ENCODE data around the gene BRD7. TPM values are rescaled to one million over a fixed set of nuclear protein-coding genes. Genes with fewer than 3 reads are reported as not detected.

The BRD7 gene
- total RNA-seq, 1 donor from 2014 or later: 52.6 TPM

GRCh38 chr16:50390371-50390771 is 21.6 kb upstream of the BRD7 start:
- DNase-seq (ENCODE audit: low spot score): no peak

GRCh38 chr16:50389900-50390299 is 21.1 kb upstream of the BRD7 start:
- no peak for DNase-seq (ENCODE audit: low spot score)

GRCh38 chr16:50388496-50388895 is 19.7 kb upstream of the BRD7 start:
- DNase-seq (ENCODE audit: low spot score): no peak

DNA sequence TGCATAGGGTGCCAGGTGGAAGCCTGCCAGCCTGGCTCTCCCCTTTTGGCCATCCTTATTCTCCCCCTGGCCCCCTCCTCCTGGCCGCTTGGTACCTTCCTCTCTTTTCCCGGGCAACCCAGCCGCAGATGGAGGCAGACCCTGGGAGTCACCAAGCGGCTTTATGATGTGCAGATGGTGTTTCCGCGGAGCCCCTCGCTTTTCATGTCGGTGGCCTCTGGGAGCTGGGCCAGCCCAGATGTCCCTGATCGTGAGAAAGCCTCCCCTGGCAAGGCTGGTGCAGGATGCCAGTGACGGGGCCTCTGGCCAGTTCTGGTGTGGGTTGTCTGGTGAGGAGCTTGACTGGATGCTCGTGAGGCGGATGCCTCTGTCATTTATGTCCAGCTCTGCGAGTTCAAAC is 18.0 kb upstream of the BRD7 start:
- DNase-seq (ENCODE audit: low spot score): no peak

DNA sequence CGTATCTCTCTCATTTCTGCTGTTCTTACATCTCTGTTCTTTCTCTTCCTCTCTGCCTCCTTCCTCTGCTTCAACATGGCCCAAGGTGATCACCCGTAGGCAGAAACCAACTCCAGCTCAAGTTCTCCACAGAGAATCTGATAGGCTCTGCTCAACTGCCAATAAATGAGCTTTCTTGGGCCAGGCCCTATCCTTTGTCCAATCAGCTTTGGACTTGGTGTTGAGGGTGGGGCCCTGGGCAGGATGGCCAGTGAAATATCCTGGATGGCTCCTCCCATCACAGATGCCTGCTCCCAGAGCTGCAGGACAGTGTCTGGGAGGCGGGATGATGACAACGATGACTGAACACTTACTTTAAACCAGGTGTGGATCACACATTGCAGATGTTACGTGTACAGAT is 17.4 kb upstream of the BRD7 start:
- no peak for DNase-seq (ENCODE audit: low spot score)

DNA sequence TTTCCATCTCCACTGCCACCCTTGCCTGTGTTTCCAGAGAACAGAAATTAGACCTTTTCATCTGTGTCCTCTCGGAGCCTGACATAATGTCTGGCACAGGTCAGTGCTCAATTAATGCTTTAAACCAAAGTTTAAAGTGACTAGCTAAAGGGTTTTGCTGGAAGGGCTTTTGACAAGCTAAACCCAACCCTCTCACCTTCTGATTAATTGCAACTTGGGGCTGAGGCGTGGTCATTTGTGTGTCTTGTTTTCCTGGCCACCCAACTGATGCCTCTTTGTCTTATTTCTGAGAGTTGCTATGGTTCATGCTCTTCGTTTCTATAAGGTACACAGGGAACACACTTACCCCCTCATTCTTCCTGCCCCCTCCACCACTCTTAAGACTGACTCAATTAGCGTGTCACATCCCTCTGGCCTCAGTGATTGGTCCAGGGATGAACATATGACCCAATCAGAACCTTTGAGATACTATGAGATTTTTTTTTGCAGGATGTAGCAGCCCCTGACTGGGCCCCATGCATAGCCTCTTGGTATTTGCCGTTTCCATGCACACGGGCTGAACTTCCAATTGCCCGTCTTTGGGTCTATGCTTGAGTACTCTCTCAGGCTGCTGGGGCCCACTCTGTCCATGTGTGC is 15.8 kb upstream of the BRD7 start:
- no peak for DNase-seq (ENCODE audit: low spot score)

DNA sequence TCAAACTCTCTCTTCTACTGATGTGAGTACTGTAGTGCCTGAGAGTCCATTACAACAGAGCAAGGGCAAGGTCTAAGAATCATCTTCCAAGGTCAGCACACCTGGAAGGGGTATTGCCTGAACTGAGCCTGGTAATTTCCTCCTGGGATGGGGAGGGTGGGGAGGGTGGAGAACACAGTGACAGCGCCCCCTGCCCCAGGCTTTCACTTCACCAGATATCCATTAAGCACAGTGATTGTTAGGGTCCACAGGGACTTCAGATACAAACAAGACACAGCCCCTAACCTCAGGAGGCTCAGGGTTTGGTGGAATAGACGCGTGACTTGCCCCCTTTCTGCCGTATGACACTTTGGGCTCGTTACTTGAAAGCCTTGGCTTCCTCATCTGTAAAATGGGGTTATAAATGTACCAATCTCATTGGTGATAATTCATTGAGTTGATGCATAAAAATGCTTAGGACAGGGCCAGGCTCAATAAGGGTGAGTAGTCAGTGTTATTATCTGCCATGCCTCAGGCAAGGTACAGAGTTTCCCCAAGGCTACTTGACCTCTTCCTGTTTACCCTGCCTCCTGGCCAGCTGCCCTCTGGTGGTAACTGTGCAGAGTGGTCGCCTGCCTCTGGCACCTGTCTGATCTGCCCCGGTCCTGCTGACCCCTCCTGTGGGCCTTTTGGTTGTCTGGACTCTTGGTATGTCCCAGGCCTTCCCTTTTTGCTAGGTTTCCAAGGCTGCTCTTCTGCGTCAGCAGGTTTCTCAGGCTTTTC is 13.1 kb upstream of the BRD7 start:
- DNase-seq (ENCODE audit: low spot score): no peak

GRCh38 chr16:50378417-50378816 is 9.6 kb upstream of the BRD7 start:
- DNase-seq (ENCODE audit: low spot score): no peak

- DNase-seq (ENCODE audit: low spot score): no peak
These were observed 8.2 kb upstream of the BRD7 start for GRCh38 chr16:50377001-50377400.

DNA sequence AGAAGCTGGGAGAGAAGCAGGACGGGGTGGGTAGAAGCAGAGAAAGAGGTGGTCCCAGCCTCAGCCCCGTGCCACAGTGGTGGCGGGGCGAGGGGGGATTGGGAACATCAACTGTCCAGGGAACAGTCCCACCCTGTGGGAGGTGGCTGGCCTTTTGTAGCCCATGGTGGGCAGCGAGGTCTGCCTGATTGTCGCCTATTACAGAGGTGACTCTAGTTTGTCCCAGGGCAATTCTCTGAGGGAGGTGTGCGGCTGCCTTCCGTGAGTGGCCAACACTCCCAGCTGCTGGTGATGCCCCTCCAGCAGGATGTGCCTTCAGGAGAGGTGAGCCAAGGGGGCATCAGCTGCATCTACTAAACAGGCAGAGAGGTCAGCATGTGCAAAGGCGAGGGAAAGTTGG is 5.0 kb upstream of the BRD7 start:
- no peak for DNase-seq (ENCODE audit: low spot score)

DNA sequence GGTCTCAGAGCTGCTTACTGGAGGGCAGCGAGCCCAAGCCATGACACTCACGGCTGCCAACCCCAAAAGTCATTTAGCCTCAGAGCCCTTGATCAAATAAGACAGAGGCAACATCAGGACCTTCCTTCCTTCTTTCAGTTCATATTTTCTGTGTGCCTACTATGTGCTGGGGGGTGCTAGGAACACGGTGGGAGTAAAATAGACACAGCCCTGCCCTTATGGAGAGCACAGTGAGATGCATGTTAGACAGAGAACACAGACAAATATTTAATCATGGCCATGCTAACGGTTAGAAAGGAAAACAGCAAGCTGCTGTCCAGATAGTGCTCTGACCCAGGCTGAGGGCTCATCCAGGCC is 4.5 kb upstream of the BRD7 start:
- DNase-seq (ENCODE audit: low spot score): no peak

DNA sequence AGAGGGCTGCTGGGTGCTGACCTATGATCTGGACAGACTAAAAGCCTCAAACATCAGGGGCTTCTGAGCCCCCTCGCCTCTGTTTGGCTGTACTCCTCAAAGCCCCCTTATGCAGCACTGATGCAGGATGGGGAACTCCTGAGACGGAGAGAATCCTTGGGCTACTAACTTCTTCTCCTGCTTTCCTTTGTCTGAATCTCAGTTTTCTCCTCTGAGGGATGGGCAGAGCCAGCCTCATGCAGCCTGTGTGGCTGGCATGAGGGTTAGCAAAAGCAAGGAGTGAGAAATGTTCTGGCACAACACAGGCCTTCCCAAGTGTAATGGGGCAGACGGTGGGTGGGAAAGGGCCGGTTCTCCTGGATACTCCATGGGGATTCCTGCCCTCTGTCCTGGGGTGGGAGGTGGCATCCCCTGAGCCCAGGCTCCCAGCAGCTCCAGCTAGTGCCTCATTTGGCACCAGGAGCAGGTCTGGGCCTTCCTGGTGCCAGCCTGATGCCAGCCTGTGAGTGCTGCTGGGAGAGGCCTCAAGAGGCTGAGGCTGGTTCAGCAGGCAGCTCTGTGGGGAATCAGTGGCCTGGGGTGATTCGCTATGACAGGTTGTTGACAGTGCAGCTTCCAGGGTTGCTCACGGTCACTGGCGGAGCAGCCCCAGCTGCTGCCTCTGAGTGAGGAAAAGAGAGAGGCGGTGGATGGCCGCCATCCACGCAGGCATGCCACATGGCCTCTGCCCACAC is 4.0 kb upstream of the BRD7 start:
- DNase-seq (ENCODE audit: low spot score): no peak

DNA sequence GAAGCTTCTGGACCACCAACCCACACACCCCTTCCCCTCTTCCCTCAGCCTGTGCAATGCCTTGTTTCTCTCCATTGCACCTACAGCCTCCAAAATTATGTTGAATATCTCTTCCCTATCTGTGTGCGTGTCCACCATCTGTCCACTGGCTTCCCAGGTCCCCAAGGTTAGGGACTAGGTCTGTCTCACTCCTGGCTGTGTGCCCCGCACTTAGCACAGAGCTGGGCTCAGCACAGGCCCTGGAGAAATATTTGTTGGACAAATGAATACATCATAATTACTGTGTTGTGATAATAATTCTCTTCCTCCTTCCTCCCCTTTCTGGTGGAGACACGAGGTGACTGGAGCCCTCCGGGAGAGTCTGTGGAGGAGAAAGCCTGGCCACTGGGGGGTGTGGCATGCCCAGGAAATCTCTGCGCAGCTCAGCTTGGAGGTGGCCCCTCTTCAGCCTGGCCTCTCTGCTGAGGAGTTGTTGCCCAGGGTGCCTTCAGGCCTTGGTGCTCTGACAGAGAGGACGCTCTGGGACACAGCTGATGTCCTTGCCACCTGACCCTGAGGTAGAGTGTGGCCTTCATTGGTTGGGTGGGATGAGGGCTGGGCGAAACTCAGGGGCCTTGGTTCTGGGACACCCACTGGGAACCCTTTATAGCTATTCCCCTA is 3.3 kb upstream of the BRD7 start:
- no peak for DNase-seq (ENCODE audit: low spot score)

- no peak for DNase-seq (ENCODE audit: low spot score)
These were observed 2.4 kb upstream of the BRD7 start for GRCh38 chr16:50371036-50371716.

GRCh38 chr16:50369133-50369804 is 481 bp upstream of the BRD7 start:
- DNase-seq (ENCODE audit: low spot score): no peak

- DNase-seq (ENCODE audit: low spot score): no peak
These were observed 895 bp downstream of the BRD7 start for GRCh38 chr16:50367777-50368409.

DNA sequence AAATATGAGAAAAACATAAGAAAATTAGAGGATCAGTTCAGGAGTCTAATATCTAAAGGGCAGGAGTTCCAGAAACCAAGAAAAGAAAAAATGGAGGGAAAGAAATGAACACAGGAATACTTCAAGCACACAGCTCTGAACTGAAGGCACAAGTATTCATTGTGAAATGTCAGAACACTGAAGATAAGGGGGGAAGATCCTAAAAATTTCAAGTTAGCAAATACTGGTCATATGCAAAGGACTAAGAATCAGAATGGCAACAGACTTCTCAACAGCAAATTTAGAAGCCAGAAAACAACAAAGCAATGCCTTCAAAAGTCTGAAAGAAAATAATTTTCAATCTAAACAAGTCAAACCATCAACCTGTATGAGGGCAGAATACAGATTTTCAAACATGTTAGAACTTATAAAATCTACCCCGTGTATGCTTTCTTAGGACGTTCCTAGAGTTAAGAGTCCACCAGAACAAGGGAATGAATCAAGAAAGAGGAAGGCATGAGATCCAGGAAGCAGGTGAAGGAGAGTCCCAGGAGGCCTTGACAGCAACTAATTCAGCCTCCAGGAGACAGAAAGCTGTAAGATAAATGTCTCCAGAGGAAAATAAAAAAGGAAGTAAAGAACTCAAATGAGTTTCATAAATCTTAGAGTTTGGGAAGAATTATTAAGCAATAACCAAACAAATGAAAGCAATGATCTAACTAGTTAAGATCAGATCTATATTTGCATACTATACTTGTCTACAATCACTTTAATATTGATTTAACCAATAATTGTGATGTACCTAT is 2.8 kb downstream of the BRD7 start:
- no peak for DNase-seq (ENCODE audit: low spot score)

- DNase-seq (ENCODE audit: low spot score): no peak
These were observed 5.1 kb downstream of the BRD7 start for GRCh38 chr16:50363656-50364055.

- no peak for DNase-seq (ENCODE audit: low spot score)
These were observed 8.0 kb downstream of the BRD7 start for GRCh38 chr16:50360779-50361178.
